ENCODE data around the gene WASF2. TPM values are rescaled to one million over a fixed set of nuclear protein-coding genes. Genes with fewer than 3 reads are reported as not detected.
"Not testable (repeated sequence)": the region's sequence is repeated elsewhere in the genome, so short reads cannot be mapped to it uniquely, and the experiment has no call there.

Gene WASF2
- total RNA-seq, 1 donor from 2014 or later = 6.1 TPM

- no peak for DNase-seq
Observed at GRCh38 chr1:27451343-27451742, 38.6 kb downstream of the WASF2 start.

- no peak for DNase-seq
Observed at GRCh38 chr1:27448982-27449381, 41.0 kb downstream of the WASF2 start.

- DNase-seq = no peak
Observed at GRCh38 chr1:27447883-27448282, 42.1 kb downstream of the WASF2 start.

- DNase-seq = no peak
Observed at GRCh38 chr1:27447399-27447798, 42.6 kb downstream of the WASF2 start.

- no peak for DNase-seq
Observed at GRCh38 chr1:27446496-27447020, 43.4 kb downstream of the WASF2 start.

- no peak for DNase-seq
Observed at GRCh38 chr1:27445177-27445936, 44.6 kb downstream of the WASF2 start.

GRCh38 chr1:27444632-27445031 is 45.3 kb downstream of the WASF2 start:
- no peak for DNase-seq

- DNase-seq = no peak
Observed at GRCh38 chr1:27439150-27439549, 50.8 kb downstream of the WASF2 start.

- no peak for DNase-seq
Observed at GRCh38 chr1:27438621-27439061, 51.3 kb downstream of the WASF2 start.

GRCh38 chr1:27436204-27437159 is 53.5 kb downstream of the WASF2 start:
- no peak for DNase-seq

GRCh38 chr1:27435566-27436203 is 54.3 kb downstream of the WASF2 start:
- DNase-seq = no peak

- DNase-seq = no peak
Observed at GRCh38 chr1:27433706-27434105, 56.3 kb downstream of the WASF2 start.

- DNase-seq = not testable (repeated sequence)
Observed at GRCh38 chr1:27432725-27433124, 57.2 kb downstream of the WASF2 start.

GRCh38 chr1:27431601-27431940 is 58.4 kb downstream of the WASF2 start:
- DNase-seq = no peak

GRCh38 chr1:27430903-27431600 is 58.9 kb downstream of the WASF2 start:
- no peak for DNase-seq

GRCh38 chr1:27429029-27429425 is 60.9 kb downstream of the WASF2 start:
- DNase-seq = no peak

GRCh38 chr1:27428316-27429028 is 61.5 kb downstream of the WASF2 start:
- no peak for DNase-seq

- DNase-seq = no peak
Observed at GRCh38 chr1:27427816-27428315, 62.1 kb downstream of the WASF2 start.

- no peak for DNase-seq
Observed at GRCh38 chr1:27427329-27427728, 62.6 kb downstream of the WASF2 start.

- no peak for DNase-seq
Observed at GRCh38 chr1:27423709-27424108, 66.3 kb downstream of the WASF2 start.
